Panc1 (cell line): Measurements from ENCODE around the gene ATXN1. TPM values are rescaled to one million over a fixed set of nuclear protein-coding genes. Genes with fewer than 3 reads are reported as not detected.

ENCODE experiments used
- ATAC-seq: fragments of 200-7000 bp; cut with Tn5 transposase; 2 replicates; pipeline ENCODE4 v1.9.1; 2020; ENCODE audit warnings: mild to moderate bottlenecking, moderate library complexity
- BruUV-seq: library from RNA; stranded (reverse); fragments of 400-500 nt; replicated peaks from 2 replicates; lab custom pipeline; 2021; lab: Mats Ljungman, UMichigan
- CTCF ChIA-PET: fragments of 300-600 bp; sonication (Branson Sonifier 250); formaldehyde crosslinking; loops from one replicate; lab custom pipeline; 2022; ENCODE audit warnings: antibody characterized with exemption; lab: Charles Lee
- POLR2A ChIA-PET: fragments of 300-600 bp; sonication (Branson Sonifier 250); formaldehyde crosslinking; loops from one replicate; lab custom pipeline; 2022; ENCODE audit warnings: antibody characterized with exemption; lab: Charles Lee
- DNase-seq: peaks from one replicate; pipeline ENCODE4 v3.0.0-alpha.2; 2010; ENCODE audit warnings: low read depth, low spot score
- H3K27ac ChIP-seq: 2 replicates; pipeline ENCODE4 v1.5.1; 2011; ENCODE audit warnings: mild to moderate bottlenecking, low read length, inconsistent platforms
- H3K27me3 ChIP-seq: fragments of 200-500 bp; sonication (Bioruptor generic); 2 replicates; pipeline ENCODE4 v1.6.0; 2014; ENCODE audit warnings: low read length, inconsistent platforms; ENCODE audit not compliant: control insufficient read depth, insufficient read depth
- H3K36me3 ChIP-seq: fragments of 200-500 bp; sonication (Bioruptor generic); 2 replicates; pipeline ENCODE4 v1.5.1; 2014; ENCODE audit warnings: inconsistent platforms, mild to moderate bottlenecking, low read length, moderate library complexity; ENCODE audit not compliant: control insufficient read depth, insufficient read depth
- H3K4me1 ChIP-seq: 2 replicates; pipeline ENCODE4 v1.5.1; 2011; ENCODE audit warnings: inconsistent platforms, mild to moderate bottlenecking, low read length, moderate library complexity; ENCODE audit not compliant: control insufficient read depth, insufficient read depth
- H3K4me3 ChIP-seq, 2 experiments: 2 replicates each; pipeline ENCODE4 v1.5.1; 2011 to 2012; ENCODE audit warnings: low read depth in 2 of 2, low read length in 2 of 2, mild to moderate bottlenecking in 2 of 2, inconsistent platforms in 1 of 2, moderate library complexity in 1 of 2
- H3K9me3 ChIP-seq: fragments of 200-500 bp; sonication (Bioruptor generic); 2 replicates; pipeline ENCODE4 v1.5.1; 2014; ENCODE audit warnings: low read depth, mild to moderate bottlenecking, inconsistent platforms, low read length, moderate library complexity; ENCODE audit not compliant: control insufficient read depth, insufficient read depth
- CTCF ChIP-seq: fragments of 450-650 bp; IDR thresholded peaks from 2 replicates; pipeline ENCODE4 v1.5.1; 2017; ENCODE audit warnings: mild to moderate bottlenecking
- POLR2AphosphoS5 ChIP-seq: IDR thresholded peaks from 2 replicates; pipeline ENCODE4 v1.6.1; 2012; ENCODE audit warnings: mild to moderate bottlenecking, low read depth, low read length, moderate library complexity
- REST ChIP-seq, 2 experiments: IDR thresholded peaks; 2 replicates each; pipeline ENCODE4 v1.6.1; 2011 to 2012; ENCODE audit warnings: low read depth in 2 of 2, control low read depth in 1 of 2, low read length in 1 of 2, mild to moderate bottlenecking in 1 of 2, moderate library complexity in 1 of 2; ENCODE audit not compliant: insufficient read depth in 1 of 2
- SIN3A ChIP-seq: IDR thresholded peaks from 2 replicates; pipeline ENCODE4 v1.6.1; 2012; ENCODE audit warnings: low read depth, mild to moderate bottlenecking, low read length, moderate library complexity, borderline replicate concordance; ENCODE audit not compliant: insufficient read depth
- TCF7L2 ChIP-seq: IDR thresholded peaks from 2 replicates; pipeline ENCODE4 v1.6.1; 2011; ENCODE audit warnings: mild to moderate bottlenecking, low read depth, low read length, inconsistent platforms
- in situ Hi-C: cut with HindIII; loops from 2 replicates; pipeline ENCODE4 v1.10.0; 2016; ENCODE audit warnings: low sequenced_read_pairs, low pct_unique_long_range_greater_than_20kb
- intact Hi-C: fragments of 100-400 bp; cut with micrococcal nuclease; formaldehyde crosslinking; loops from one replicate; pipeline ENCODE4 v1.10.0; 2022; ENCODE audit not compliant: unreplicated experiment
- total RNA-seq: library from RNA; stranded (reverse); gene quantifications from one replicate; pipeline ENCODE4 v1.2.1, GENCODE V29; 2021; ENCODE audit not compliant: unreplicated experiment

The ATXN1 gene
- total RNA-seq, 1 experiment from 2014 or later: 67.1 TPM

GRCh38 chr6:16321341-16321710 is 439.9 kb downstream of the ATXN1 start:
- Histone ChIP-seq H3K36me3 (no peaks in the 10 kb centered on the region), H3K27ac (no peak overlapping the region), H3K9me3 (no peaks in the 10 kb centered on the region), H3K4me1 (peaks cover 4% of the 10 kb centered on the region), H3K27me3 (no peaks in the 10 kb centered on the region), H3K4me3 (no peak overlapping the region)
- BruUV-seq: no TSS peak
- ATAC-seq (no peak), DNase-seq (no peak)
- TF ChIP-seq SIN3A (no peak), POLR2AphosphoS5 (no peak), REST (IDR thresholded peaks at IDR 0.05; ENCODE audit: insufficient read depth in 1 of 2, low read depth in 2 of 2, low read length in 1 of 2) (no peak), CTCF (no peak), TCF7L2 (no peak)
- ChIA-PET POLR2A (no interaction called here), CTCF (no interaction called here)
- intact Hi-C loops: no loop called here
- in situ Hi-C loops: no loop called here

- no peak overlapping the region for H3K27ac ChIP-seq
- in situ Hi-C loops (no loop called here), intact Hi-C loops (no loop called here)
- H3K9me3 ChIP-seq: no peaks in the 10 kb centered on the region
- CTCF ChIA-PET: interaction anchor here (0.6 kb wide), 1 partner anchor 16 kb away, joined by 3 read pairs; no protein-coding TSS in a partner anchor
- POLR2A ChIA-PET: no interaction called here
- no TSS peak for BruUV-seq
- ATAC-seq: 0 out of 2 replicates have a peak, but pooled peaks have one; percentile 8
- no peak for DNase-seq
- no peaks in the 10 kb centered on the region for H3K27me3 ChIP-seq
- peaks cover 4% of the 10 kb centered on the region for H3K4me1 ChIP-seq
- H3K36me3 ChIP-seq: no peaks in the 10 kb centered on the region
- no peak overlapping the region for H3K4me3 ChIP-seq
- TF ChIP-seq CTCF (no peak), REST (IDR thresholded peaks at IDR 0.05; ENCODE audit: insufficient read depth in 1 of 2, low read depth in 2 of 2, low read length in 1 of 2) (no peak), TCF7L2 (no peak), POLR2AphosphoS5 (no peak), SIN3A (no peak)
Measured at GRCh38 chr6:16320533-16321340, 440.5 kb downstream of the ATXN1 start.
